K562 (cell line): ENCODE data around the gene ZNF267.

Source experiments
- GATAD2B ChIP-seq: fragments of 450-650 bp; IDR thresholded peaks from 2 replicates; pipeline ENCODE4 v1.6.1; 2017; ENCODE audit warnings: mild to moderate bottlenecking, borderline replicate concordance
- NFIX ChIP-seq: fragments of 250-450 bp; sonication (Bioruptor Pico); IDR thresholded peaks from 2 replicates; pipeline ENCODE4 v1.4.0; 2020; ENCODE audit warnings: low read depth, mild to moderate bottlenecking, moderate library complexity
- POLR2A ChIP-seq: fragments of 450-650 bp; conservative IDR thresholded peaks from 2 replicates; pipeline ENCODE4 v1.6.1; 2016
- RAD21 ChIP-seq, 2 experiments: fragments of 250-450 bp in 1 of 2; fragments of 450-650 bp in 1 of 2; sonication (Bioruptor Pico) in 1 of 2; formaldehyde crosslinking in 1 of 2; IDR thresholded peaks in 1 of 2; conservative IDR thresholded peaks in 1 of 2; 2 replicates each; pipeline versions ENCODE4 v1.4.0 to v1.8.0; 2020 to 2022; ENCODE audit warnings: mild to moderate bottlenecking in 2 of 2, moderate library complexity in 1 of 2
- ZNF124 ChIP-seq: sonication (generic); formaldehyde crosslinking; IDR thresholded peaks from 2 replicates; pipeline ENCODE4 v1.8.1; 2022; ENCODE audit warnings: missing genetic modification reagents
- TF ChIP-seq, protein P1 (sequence below): fragments of 250-450 bp; sonication (Bioruptor Pico); IDR thresholded peaks from 2 replicates; pipeline ENCODE4 v1.8.0; 2021; ENCODE audit warnings: moderate library complexity, mild to moderate bottlenecking, inconsistent platforms
- TF ChIP-seq, protein P2 (sequence below), 3 experiments: IDR thresholded peaks in 2 of 3; conservative IDR thresholded peaks in 1 of 3; 2 replicates each; pipeline ENCODE4 v1.5.1; 2011 to 2012; ENCODE audit warnings: low read length in 3 of 3, mild to moderate bottlenecking in 3 of 3, control low read depth in 2 of 3, improper control_type of control experiment in 1 of 3, inconsistent platforms in 1 of 3, low read depth in 1 of 3, mixed read lengths in 1 of 3, moderate library complexity in 1 of 3; ENCODE audit not compliant: insufficient read depth in 2 of 3

- TF ChIP-seq POLR2A (no peak), GATAD2B (no peak), RAD21 (CRISPR knock-in tag; conservative IDR thresholded peaks at IDR 0.05 in 1 of 2, IDR thresholded peaks at IDR 0.05 in 1 of 2) (no peak), NFIX (no peak), ZNF124 (CRISPR knock-in tag) (no peak)
- TF ChIP-seq, protein P1, sequence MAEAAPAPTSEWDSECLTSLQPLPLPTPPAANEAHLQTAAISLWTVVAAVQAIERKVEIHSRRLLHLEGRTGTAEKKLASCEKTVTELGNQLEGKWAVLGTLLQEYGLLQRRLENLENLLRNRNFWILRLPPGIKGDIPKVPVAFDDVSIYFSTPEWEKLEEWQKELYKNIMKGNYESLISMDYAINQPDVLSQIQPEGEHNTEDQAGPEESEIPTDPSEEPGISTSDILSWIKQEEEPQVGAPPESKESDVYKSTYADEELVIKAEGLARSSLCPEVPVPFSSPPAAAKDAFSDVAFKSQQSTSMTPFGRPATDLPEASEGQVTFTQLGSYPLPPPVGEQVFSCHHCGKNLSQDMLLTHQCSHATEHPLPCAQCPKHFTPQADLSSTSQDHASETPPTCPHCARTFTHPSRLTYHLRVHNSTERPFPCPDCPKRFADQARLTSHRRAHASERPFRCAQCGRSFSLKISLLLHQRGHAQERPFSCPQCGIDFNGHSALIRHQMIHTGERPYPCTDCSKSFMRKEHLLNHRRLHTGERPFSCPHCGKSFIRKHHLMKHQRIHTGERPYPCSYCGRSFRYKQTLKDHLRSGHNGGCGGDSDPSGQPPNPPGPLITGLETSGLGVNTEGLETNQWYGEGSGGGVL (CRISPR knock-in tag), result no peak
- TF ChIP-seq, protein P2, sequence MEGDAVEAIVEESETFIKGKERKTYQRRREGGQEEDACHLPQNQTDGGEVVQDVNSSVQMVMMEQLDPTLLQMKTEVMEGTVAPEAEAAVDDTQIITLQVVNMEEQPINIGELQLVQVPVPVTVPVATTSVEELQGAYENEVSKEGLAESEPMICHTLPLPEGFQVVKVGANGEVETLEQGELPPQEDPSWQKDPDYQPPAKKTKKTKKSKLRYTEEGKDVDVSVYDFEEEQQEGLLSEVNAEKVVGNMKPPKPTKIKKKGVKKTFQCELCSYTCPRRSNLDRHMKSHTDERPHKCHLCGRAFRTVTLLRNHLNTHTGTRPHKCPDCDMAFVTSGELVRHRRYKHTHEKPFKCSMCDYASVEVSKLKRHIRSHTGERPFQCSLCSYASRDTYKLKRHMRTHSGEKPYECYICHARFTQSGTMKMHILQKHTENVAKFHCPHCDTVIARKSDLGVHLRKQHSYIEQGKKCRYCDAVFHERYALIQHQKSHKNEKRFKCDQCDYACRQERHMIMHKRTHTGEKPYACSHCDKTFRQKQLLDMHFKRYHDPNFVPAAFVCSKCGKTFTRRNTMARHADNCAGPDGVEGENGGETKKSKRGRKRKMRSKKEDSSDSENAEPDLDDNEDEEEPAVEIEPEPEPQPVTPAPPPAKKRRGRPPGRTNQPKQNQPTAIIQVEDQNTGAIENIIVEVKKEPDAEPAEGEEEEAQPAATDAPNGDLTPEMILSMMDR (IDR thresholded peaks at IDR 0.05 in 2 of 3, conservative IDR thresholded peaks at IDR 0.05 in 1 of 3; ENCODE audit: insufficient read depth in 2 of 3, low read depth in 1 of 3, low read length in 3 of 3), result no peak
These were observed 2.8 kb upstream of the ZNF267 start for GRCh38 chr16:31870809-31871208.
